ENCODE measurements around the gene PLXNA4.

Gene PLXNA4

GRCh38 chr7:132232406-132232805 is 343.9 kb downstream of the PLXNA4 start:
- H3K36me3 ChIP-seq (ENCODE audit: control insufficient read depth in 2 of 2, insufficient read depth in 1 of 2, low read length in 2 of 2) = no peaks in the 10 kb centered on the region
- no peaks in the 10 kb centered on the region for H3K9me3 ChIP-seq (ENCODE audit: control insufficient read depth, insufficient read depth, low read depth, low read length)
- H3K27ac ChIP-seq (ENCODE audit: extremely low read depth, low read depth, low read length) = no peak overlapping the region
- ChIA-PET POLR2A (no interaction called here), CTCF (interaction anchor here (0.7 kb wide), 1 partner anchor 16 kb away, joined by 3 read pairs; no protein-coding TSS in a partner anchor)
- no peaks in the 10 kb centered on the region for H3K4me1 ChIP-seq (ENCODE audit: control insufficient read depth, insufficient read depth, low read length)
- no peak overlapping the region for H3K4me3 ChIP-seq (ENCODE audit: low read depth, low read length)
- TF ChIP-seq SCRT2 (tag by site-specific recombination; IDR thresholded peaks at IDR 0.05) (no peak), ZNF362 (tag by site-specific recombination; IDR thresholded peaks at IDR 0.05) (no peak), GLIS2 (tag by site-specific recombination; IDR thresholded peaks at IDR 0.05) (no peak), ZNF658 (tag by site-specific recombination; IDR thresholded peaks at IDR 0.05) (no peak), ZNF274 (IDR thresholded peaks at IDR 0.05; ENCODE audit: low read length) (no peak), ZNF274 (tag by site-specific recombination; IDR thresholded peaks at IDR 0.05; ENCODE audit: borderline replicate concordance) (no peak), REST (tag by site-specific recombination; IDR thresholded peaks at IDR 0.05) (no peak), ZBTB49 (tag by site-specific recombination; IDR thresholded peaks at IDR 0.05; ENCODE audit: low read depth) (no peak), ZNF555 (tag by site-specific recombination; conservative IDR thresholded peaks at IDR 0.05) (no peak)

- Histone ChIP-seq H3K9me3 (ENCODE audit: control insufficient read depth, insufficient read depth, low read depth, low read length) (no peaks in the 10 kb centered on the region), H3K4me1 (ENCODE audit: control insufficient read depth, insufficient read depth, low read length) (no peaks in the 10 kb centered on the region), H3K27ac (ENCODE audit: extremely low read depth, low read depth, low read length) (no peak overlapping the region), H3K4me3 (ENCODE audit: low read depth, low read length) (no peak overlapping the region), H3K36me3 (ENCODE audit: control insufficient read depth in 2 of 2, insufficient read depth in 1 of 2, low read length in 2 of 2) (no peaks in the 10 kb centered on the region)
- ChIA-PET CTCF (no interaction called here), POLR2A (no interaction called here)
- TF ChIP-seq ZNF223 (tag by site-specific recombination; IDR thresholded peaks at IDR 0.05) (no peak), ZBTB11 (tag by site-specific recombination; conservative IDR thresholded peaks at IDR 0.05; ENCODE audit: low read depth) (no peak), ZNF211 (tag by site-specific recombination; IDR thresholded peaks at IDR 0.05; ENCODE audit: low read depth) (no peak), SP7 (tag by site-specific recombination; IDR thresholded peaks at IDR 0.05) (no peak), REPIN1 (tag by site-specific recombination; IDR thresholded peaks at IDR 0.05; ENCODE audit: low read depth) (no peak), ZIC2 (tag by site-specific recombination; IDR thresholded peaks at IDR 0.05) (no peak), ZBTB48 (tag by site-specific recombination; IDR thresholded peaks at IDR 0.05) (no peak), ZNF140 (tag by site-specific recombination; IDR thresholded peaks at IDR 0.05) (no peak), ZNF658 (tag by site-specific recombination; IDR thresholded peaks at IDR 0.05) (no peak), HOXC10 (CRISPR knock-in tag; IDR thresholded peaks at IDR 0.05) (no peak), ZNF677 (tag by site-specific recombination; IDR thresholded peaks at IDR 0.05) (no peak), ZNF341 (tag by site-specific recombination; IDR thresholded peaks at IDR 0.05; ENCODE audit: low read depth) (no peak), ZNF513 (tag by site-specific recombination; IDR thresholded peaks at IDR 0.05) (no peak), ZNF398 (tag by site-specific recombination; IDR thresholded peaks at IDR 0.05) (no peak)
These were observed 345.8 kb downstream of the PLXNA4 start for GRCh38 chr7:132230462-132230861.

All from HEK293 (cell line).